Measurements from ENCODE around the gene PLCH1. TPM values are rescaled to one million over a fixed set of nuclear protein-coding genes. Genes with fewer than 3 reads are reported as not detected.

The PLCH1 gene
- total and polyA plus RNA-seq, 7 donors = 0.03 to 1.1 (median 0.06) TPM; not detected in 2

DNA sequence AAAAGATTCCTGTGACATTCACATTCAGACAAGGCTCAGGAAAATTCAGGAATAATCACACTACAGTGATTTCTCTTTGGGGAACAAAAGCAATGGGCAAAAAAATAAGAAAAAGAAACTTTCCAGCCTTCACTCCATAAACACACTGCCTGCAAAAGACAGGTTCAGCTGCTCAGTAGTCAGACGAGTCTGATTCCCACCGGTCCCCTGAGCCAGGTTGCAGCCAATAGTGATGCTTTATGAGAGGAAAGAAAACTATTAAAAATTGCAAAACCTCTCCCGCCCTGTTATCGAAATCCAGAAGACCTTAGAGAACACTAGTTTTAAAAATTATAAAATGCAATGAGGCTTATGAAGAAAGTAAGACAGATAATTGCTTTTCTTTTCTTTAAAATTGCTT lies 8.5 kb downstream of the PLCH1 start:
- H3K9me3 ChIP-seq = no peaks in the 10 kb centered on the region
- H3K4me3 ChIP-seq = no peak overlapping the region
- peaks cover 6 to 16% (median 7%) of the 10 kb centered on the region in 3 donors for H3K27me3 ChIP-seq (ENCODE audit: insufficient read depth in 3 of 3, low read length in 2 of 3)
- 47 to 52% (median 49%) methylated on average over 4 of the region's 4 CpGs for WGBS, 3 donors
- no peak for TF ChIP-seq CTCF (IDR thresholded peaks at IDR 0.05)
- DNase-seq = no peak
- intact Hi-C loops (cut with DNase I) = no loop called here
- H3K4me1 ChIP-seq = no peaks in the 10 kb centered on the region
- no peak overlapping the region for H3K27ac ChIP-seq
- no peaks in the 10 kb centered on the region for H3K36me3 ChIP-seq (ENCODE audit: insufficient read depth in 1 of 2, low read depth in 1 of 2)
- no peak for ATAC-seq

DNA sequence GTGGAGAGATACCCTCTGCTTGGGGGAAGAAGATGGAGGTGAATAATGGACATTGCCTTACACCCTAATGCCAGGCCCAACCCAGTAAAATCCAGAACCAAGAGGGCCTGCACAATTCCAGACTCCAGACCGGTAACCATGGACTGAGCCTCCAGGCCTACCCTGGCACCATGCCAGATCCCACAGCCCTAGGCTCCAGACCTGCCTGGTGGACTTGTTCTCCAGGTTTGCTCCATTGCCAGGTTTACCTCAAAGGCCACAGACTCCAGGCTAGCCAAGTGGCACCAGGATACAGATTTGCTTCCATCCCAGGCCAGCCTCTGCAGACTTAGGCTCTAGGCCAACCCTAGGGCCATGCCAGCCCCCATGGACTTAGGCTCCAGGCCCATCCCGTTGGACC lies 14.0 kb downstream of the PLCH1 start:
- no peak for DNase-seq
- Histone ChIP-seq H3K27me3 (ENCODE audit: insufficient read depth in 3 of 3, low read length in 2 of 3) (peaks cover 0 to 5% (median 0%) of the 10 kb centered on the region in 3 donors), H3K36me3 (ENCODE audit: insufficient read depth in 1 of 2, low read depth in 1 of 2) (no peaks in the 10 kb centered on the region), H3K4me1 (no peaks in the 10 kb centered on the region), H3K4me3 (no peak overlapping the region), H3K9me3 (no peaks in the 10 kb centered on the region), H3K27ac (no peak overlapping the region)
- ATAC-seq = no peak
- intact Hi-C loops (cut with DNase I) = no loop called here
- TF ChIP-seq CTCF (IDR thresholded peaks at IDR 0.05) = no peak
- WGBS, 3 donors = 65 to 85% (median 68%) methylated on average over 2 of the region's 2 CpGs

- H3K36me3 ChIP-seq (ENCODE audit: insufficient read depth in 1 of 2, low read depth in 1 of 2) = no peaks in the 10 kb centered on the region
- no peak overlapping the region for H3K4me3 ChIP-seq
- 73 to 86% (median 84%) methylated on average over 3 of the region's 3 CpGs for WGBS, 3 donors
- H3K4me1 ChIP-seq = no peaks in the 10 kb centered on the region
- peaks cover 0 to 5% (median 0%) of the 10 kb centered on the region in 3 donors for H3K27me3 ChIP-seq (ENCODE audit: insufficient read depth in 3 of 3, low read length in 2 of 3)
- no peak overlapping the region for H3K27ac ChIP-seq
- TF ChIP-seq CTCF (IDR thresholded peaks at IDR 0.05) = no peak
- H3K9me3 ChIP-seq = no peaks in the 10 kb centered on the region
- DNase-seq = no peak
- no peak for ATAC-seq
- intact Hi-C loops (cut with DNase I) = no loop called here
Measured at GRCh38 chr3:155727836-155728235, 17.0 kb downstream of the PLCH1 start.

- Histone ChIP-seq H3K27ac (no peak overlapping the region), H3K4me1 (no peaks in the 10 kb centered on the region), H3K4me3 (no peak overlapping the region), H3K27me3 (ENCODE audit: insufficient read depth in 3 of 3, low read length in 2 of 3) (no peaks in the 10 kb centered on the region), H3K36me3 (ENCODE audit: insufficient read depth in 1 of 2, low read depth in 1 of 2) (no peaks in the 10 kb centered on the region), H3K9me3 (no peaks in the 10 kb centered on the region)
- no peak for DNase-seq
- intact Hi-C loops (cut with DNase I) = no loop called here
- TF ChIP-seq CTCF (IDR thresholded peaks at IDR 0.05) = no peak
- no peak for ATAC-seq
- WGBS, 3 donors = 52 to 57% (median 53%) methylated on average over 5 of the region's 5 CpGs
Measured at GRCh38 chr3:155714295-155714718, 30.6 kb downstream of the PLCH1 start.

- H3K36me3 ChIP-seq (ENCODE audit: insufficient read depth in 1 of 2, low read depth in 1 of 2) = no peaks in the 10 kb centered on the region
- no peak overlapping the region for H3K4me3 ChIP-seq
- DNase-seq (no peak), ATAC-seq (no peak)
- H3K4me1 ChIP-seq = no peaks in the 10 kb centered on the region
- no peak for TF ChIP-seq CTCF (IDR thresholded peaks at IDR 0.05)
- no peaks in the 10 kb centered on the region for H3K27me3 ChIP-seq (ENCODE audit: insufficient read depth in 3 of 3, low read length in 2 of 3)
- WGBS, 3 donors = 75 to 79% (median 78%) methylated on average over 1 of the region's 1 CpG
- intact Hi-C loops (cut with DNase I) = no loop called here
- no peak overlapping the region for H3K27ac ChIP-seq
- H3K9me3 ChIP-seq = no peaks in the 10 kb centered on the region
Measured at GRCh38 chr3:155712008-155712407, 32.9 kb downstream of the PLCH1 start.
